Measurements from ENCODE around the gene RPL10.
A peak's percentile ranks its signal among the peaks of the same experiment; 100 is the strongest.

RPL10 gene

DNA sequence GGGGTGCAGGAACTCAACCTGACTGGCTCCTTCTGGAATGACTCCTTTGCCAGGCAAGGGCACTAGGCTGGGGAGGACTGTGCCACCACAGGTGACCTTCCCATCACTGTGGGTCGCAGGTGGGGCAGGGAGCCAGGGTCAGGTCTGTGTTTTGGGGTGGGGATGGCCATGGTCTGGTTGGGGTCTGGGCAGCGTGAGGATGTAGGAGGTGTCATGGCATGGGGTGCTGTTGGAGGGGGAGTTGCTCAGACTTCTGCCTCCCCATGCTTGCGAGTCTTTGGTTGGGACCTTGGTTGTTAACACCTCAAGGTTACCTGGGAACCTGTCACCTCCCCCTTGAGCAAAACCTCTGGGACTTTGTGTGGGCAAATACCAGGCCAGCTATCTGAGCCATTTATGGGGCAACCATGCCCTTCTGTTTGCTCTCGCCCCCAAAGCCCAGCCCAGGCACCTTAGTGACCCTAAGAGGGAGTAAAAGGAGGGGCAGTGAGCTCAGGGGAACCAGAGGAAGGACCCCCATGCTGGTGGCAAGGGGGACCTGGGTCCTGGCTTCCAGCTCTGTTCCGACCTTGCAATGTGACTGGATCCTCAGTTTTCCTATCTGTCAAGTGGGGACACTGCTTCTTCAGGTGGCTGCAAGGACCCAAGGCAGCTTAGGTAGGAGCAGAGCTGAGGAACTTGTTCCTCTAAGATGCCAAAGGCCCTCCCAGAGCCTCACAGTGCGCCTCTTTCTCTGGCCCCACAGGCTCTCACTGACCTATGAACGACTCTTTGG, 36.4 kb downstream of the RPL10 start:
- no peak overlapping the region for H3K27ac ChIP-seq
- no peak for TF ChIP-seq Cebpa-rat (IDR thresholded peaks at IDR 0.05)
- peak overlapping the region in 1 of 11 experiments; percentile 7; a peak in 1 of 22 replicates for H3K4me2 ChIP-seq
- H3K4me3 ChIP-seq = no peak overlapping the region
- H3K9ac ChIP-seq = no peak overlapping the region
- peaks cover 3 to 55% (median 31%) of the 10 kb centered on the region in 11 experiments; a peak in 16 of 22 replicates for H3K27me3 ChIP-seq
- H3K36me3 ChIP-seq = peaks cover 13 to 56% (median 46%) of the 10 kb centered on the region in 11 experiments; a peak in 21 of 22 replicates
- peaks cover 0 to 25% (median 12%) of the 10 kb centered on the region in 11 experiments; a peak in 12 of 22 replicates for H3K9me3 ChIP-seq (replicated peaks in 1 of 11)
- peaks cover 27 to 61% (median 46%) of the 10 kb centered on the region in 10 experiments for H3K4me1 ChIP-seq
- H4K20me1 ChIP-seq = peaks cover 5 to 71% (median 41%) of the 10 kb centered on the region in 11 experiments; a peak in 19 of 22 replicates

DNA sequence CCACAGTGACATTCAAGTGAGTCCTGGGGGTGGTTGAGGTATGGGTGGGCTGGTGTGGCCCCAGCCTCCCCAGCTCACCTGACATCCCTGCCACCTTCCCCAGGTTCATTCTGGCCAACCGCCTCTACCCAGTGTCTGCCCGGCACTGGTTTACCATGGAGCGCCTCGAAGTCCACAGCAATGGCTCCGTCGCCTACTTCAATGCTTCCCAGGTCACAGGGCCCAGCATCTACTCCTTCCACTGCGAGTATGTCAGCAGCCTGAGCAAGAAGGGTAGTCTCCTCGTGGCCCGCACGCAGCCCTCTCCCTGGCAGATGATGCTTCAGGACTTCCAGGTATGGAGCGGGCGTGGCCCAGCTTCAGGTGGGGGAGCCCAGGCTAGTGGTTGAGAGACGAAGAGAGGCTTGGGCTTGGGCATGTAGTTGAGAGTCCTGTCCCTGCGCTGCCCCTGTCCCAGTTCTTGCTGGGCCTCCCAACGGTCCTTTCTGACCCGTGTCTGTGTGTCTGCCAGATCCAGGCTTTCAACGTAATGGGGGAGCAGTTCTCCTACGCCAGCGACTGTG, 37.1 kb downstream of the RPL10 start:
- H3K4me1 ChIP-seq = peaks cover 23 to 54% (median 39%) of the 10 kb centered on the region in 10 experiments
- peaks cover 3 to 55% (median 31%) of the 10 kb centered on the region in 11 experiments; a peak in 16 of 22 replicates for H3K27me3 ChIP-seq
- H3K4me2 ChIP-seq = no peak overlapping the region

DNA sequence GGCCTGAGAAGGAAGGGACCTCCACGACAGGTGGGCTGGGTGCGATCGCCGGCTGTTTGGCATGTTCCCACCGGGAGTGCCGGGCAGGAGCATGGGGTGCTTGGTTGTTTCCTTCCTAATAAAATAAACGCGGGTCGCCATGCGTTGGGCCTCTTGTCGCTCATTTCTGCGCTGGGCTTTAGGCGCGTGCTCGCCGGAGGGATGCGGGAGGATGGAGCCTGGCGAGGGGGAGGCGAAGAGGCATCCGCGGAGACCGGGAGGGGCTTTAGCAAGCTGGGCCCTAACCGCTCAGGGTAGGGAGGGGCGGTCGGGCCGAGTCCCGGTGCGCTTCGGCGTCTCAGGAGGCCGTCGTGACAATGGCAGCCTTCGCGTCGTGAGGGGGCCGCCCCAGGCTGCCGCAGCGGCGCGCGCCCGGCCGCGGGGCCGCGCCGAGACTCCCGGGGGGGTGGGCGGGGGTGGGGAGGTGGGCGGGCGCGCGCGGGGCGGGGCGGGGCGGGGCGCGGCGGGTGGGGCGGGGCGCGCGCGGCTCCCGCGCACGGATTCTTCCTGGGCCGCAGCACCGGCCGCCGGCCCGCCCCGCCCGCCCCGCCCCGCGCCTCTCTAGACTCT, 38.3 kb downstream of the RPL10 start:
- Histone ChIP-seq H3K4me2 (peak overlapping the region; percentile 51 to 83 (median 70)), H3K9ac (peak overlapping the region; percentile 79 to 89 (median 84))

More for the DNA sequence above, 37.1 kb downstream of the RPL10 start:
- Histone ChIP-seq H3K9ac (no peak overlapping the region), H4K20me1 (peaks cover 5 to 77% (median 46%) of the 10 kb centered on the region in 11 experiments; a peak in 19 of 22 replicates), H3K9me3 (replicated peaks in 1 of 11) (peaks cover 0 to 25% (median 12%) of the 10 kb centered on the region in 11 experiments; a peak in 12 of 22 replicates), H3K36me3 (peaks cover 15 to 63% (median 47%) of the 10 kb centered on the region in 11 experiments; a peak in 21 of 22 replicates), H3K4me3 (no peak overlapping the region), H3K27ac (no peak overlapping the region)
- no peak for TF ChIP-seq Cebpa-rat (IDR thresholded peaks at IDR 0.05)

DNA sequence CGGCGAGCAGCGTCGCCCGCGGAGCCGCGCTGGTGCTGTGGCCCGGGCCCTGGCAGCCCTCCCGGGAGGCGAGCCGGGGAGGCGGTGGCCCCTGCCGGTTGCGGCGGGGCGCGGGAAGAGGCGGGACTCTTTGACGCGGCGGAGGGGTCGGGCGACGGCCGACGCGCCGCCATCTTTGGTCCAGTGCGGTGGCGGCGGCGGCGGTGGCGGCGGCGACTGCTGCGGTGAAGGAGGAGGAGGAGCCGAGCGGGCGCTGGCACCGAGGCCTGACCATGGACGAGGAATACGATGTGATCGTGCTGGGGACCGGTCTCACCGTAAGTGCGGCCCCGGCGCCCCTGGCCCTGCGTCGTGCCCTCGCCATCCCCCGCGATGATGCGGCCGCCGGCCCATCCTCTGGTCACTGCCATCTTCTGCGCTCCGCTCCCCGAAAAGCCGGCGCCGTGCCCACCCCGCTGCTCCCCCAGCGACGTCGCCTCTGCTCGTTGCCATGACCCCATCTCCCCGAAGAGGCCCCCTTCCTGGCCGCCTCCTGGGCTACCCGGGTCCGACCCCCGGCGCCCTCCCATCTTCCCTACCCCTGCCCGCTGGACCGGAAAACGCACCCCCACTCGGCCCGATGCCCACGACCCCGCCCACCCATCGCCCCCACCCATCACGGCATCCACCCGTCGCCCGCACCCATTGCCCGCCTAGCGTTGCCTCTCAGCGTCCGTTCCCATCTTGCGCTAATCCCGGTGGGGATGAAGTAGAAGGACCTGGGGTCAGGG, 39.0 kb downstream of the RPL10 start, which contains the start of gene GDI1:
GDI1 (plus strand) TSS at position 172 of the 770 bp plus-strand sequence; CDS start at position 273, 101 bp downstream.
- H3K4me1 ChIP-seq = peaks cover 13 to 40% (median 22%) of the 10 kb centered on the region in 10 experiments; a peak in 19 of 20 replicates
- H3K9me3 ChIP-seq (replicated peaks in 1 of 11) = peaks cover 0 to 29% (median 12%) of the 10 kb centered on the region in 11 experiments; a peak in 12 of 22 replicates
- peak within 1 kb of the TSS; percentile 66 to 83 (median 77) for H3K4me3 ChIP-seq
- H3K27me3 ChIP-seq = peaks cover 3 to 51% (median 33%) of the 10 kb centered on the region in 11 experiments; a peak in 16 of 22 replicates
- H3K4me2 ChIP-seq = peak within 1 kb of the TSS; percentile 79 to 90 (median 86)
- no peak for TF ChIP-seq Cebpa-rat (IDR thresholded peaks at IDR 0.05)
- H4K20me1 ChIP-seq = peaks cover 5 to 81% (median 52%) of the 10 kb centered on the region in 11 experiments; a peak in 20 of 22 replicates
- H3K36me3 ChIP-seq = peaks cover 20 to 74% (median 56%) of the 10 kb centered on the region in 11 experiments; a peak in 21 of 22 replicates
- H3K9ac ChIP-seq = peak within 1 kb of the TSS; percentile 79 to 89 (median 84)
- H3K27ac ChIP-seq = peak within 1 kb of the TSS; percentile 73 to 90 (median 86); a peak in 21 of 22 replicates

More for the DNA sequence above, 38.3 kb downstream of the RPL10 start:
- TF ChIP-seq Cebpa-rat (IDR thresholded peaks at IDR 0.05) = no peak
- Histone ChIP-seq H3K27me3 (peaks cover 3 to 50% (median 31%) of the 10 kb centered on the region in 11 experiments; a peak in 16 of 22 replicates), H3K4me3 (peak overlapping the region; percentile 66 to 83 (median 77)), H4K20me1 (peaks cover 5 to 81% (median 52%) of the 10 kb centered on the region in 11 experiments; a peak in 20 of 22 replicates), H3K27ac (peak overlapping the region; percentile 73 to 90 (median 86); a peak in 21 of 22 replicates), H3K9me3 (replicated peaks in 1 of 11) (peaks cover 0 to 29% (median 12%) of the 10 kb centered on the region in 11 experiments; a peak in 12 of 22 replicates), H3K36me3 (peaks cover 22 to 73% (median 54%) of the 10 kb centered on the region in 11 experiments; a peak in 21 of 22 replicates), H3K4me1 (peaks cover 13 to 47% (median 27%) of the 10 kb centered on the region in 10 experiments; a peak in 19 of 20 replicates)

DNA sequence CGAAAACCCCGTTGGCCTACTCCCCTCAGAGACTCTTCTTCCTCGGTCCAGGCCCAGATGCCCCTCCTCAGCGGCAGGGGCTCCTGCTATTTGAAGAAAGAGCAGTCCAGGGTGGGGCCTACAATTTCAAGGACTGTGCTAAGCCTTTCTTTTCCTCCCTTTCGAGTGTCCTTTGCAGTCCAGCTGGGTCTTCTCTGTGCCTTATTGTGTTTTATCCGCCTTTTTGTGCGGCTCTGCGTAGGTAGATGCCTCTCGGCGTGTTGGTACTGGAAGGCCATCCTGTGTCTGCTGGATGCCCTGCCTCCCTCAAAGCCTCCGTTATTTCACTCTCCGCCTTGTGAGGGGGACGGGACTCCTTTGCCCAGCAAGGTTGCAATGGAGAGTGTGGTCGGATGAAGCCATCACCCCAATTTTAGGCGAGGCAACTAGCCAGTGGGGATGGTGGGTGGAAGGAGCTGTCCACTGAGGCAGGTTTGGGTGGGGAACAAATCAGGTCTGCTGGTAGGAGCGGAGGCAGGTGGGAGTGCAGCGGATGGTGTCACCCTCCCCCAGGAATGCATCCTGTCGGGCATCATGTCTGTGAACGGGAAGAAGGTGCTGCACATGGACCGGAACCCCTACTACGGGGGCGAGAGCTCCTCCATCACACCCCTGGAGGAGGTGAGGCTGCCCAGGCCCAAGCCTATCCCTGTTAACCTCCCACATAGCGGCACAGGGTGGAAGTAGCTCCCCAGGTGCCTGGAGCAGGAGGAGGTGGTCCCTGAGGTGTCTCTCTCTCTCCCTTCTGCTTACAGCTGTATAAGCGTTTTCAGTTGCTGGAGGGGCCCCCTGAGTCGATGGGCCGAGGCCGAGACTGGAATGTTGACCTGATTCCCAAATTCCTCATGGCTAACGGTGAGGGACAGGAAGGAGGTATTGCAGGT, 40.1 kb downstream of the RPL10 start:
- H3K36me3 ChIP-seq = peaks cover 22 to 70% (median 48%) of the 10 kb centered on the region in 11 experiments; a peak in 20 of 22 replicates
- peaks cover 0 to 30% (median 12%) of the 10 kb centered on the region in 11 experiments; a peak in 12 of 22 replicates for H3K9me3 ChIP-seq (replicated peaks in 1 of 11)
- H3K4me2 ChIP-seq = peak overlapping the region; percentile 79 to 90 (median 86)
- H3K27ac ChIP-seq = peak overlapping the region in 7 of 11 experiments; percentile 22 to 89 (median 55); a peak in 12 of 22 replicates
- peaks cover 13 to 29% (median 20%) of the 10 kb centered on the region in 10 experiments; a peak in 18 of 20 replicates for H3K4me1 ChIP-seq
- H3K9ac ChIP-seq = peak overlapping the region; percentile 73 to 89 (median 82)
- H3K4me3 ChIP-seq = peak overlapping the region; percentile 66 to 83 (median 77)
- no peak for TF ChIP-seq Cebpa-rat (IDR thresholded peaks at IDR 0.05)
- peaks cover 3 to 51% (median 23%) of the 10 kb centered on the region in 11 experiments; a peak in 16 of 22 replicates for H3K27me3 ChIP-seq
- peaks cover 5 to 79% (median 49%) of the 10 kb centered on the region in 11 experiments; a peak in 20 of 22 replicates for H4K20me1 ChIP-seq

DNA sequence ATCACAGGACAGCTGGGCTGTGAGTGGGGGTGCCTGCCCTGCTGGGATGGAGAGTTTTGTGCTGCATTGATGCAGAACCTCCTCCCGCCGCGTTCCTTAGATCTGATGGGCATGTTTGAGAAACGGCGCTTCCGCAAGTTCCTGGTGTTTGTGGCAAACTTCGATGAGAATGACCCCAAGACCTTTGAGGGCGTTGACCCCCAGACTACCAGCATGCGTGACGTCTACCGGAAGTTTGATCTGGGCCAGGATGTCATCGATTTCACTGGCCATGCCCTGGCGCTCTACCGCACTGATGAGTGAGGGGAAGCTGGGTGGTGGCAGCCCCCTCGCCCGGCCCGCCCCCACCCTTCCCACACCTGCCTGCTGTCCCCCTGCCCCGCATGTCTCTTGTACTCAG, 41.7 kb downstream of the RPL10 start:
- Histone ChIP-seq H3K4me2 (no peak overlapping the region), H3K9me3 (replicated peaks in 1 of 11) (peaks cover 0 to 33% (median 12%) of the 10 kb centered on the region in 11 experiments; a peak in 12 of 22 replicates), H3K27me3 (peaks cover 0 to 44% (median 16%) of the 10 kb centered on the region in 11 experiments; a peak in 15 of 22 replicates), H3K27ac (no peak overlapping the region), H3K36me3 (peaks cover 14 to 54% (median 33%) of the 10 kb centered on the region in 11 experiments; a peak in 18 of 22 replicates), H4K20me1 (peaks cover 0 to 69% (median 43%) of the 10 kb centered on the region in 11 experiments; a peak in 19 of 22 replicates), H3K4me1 (peaks cover 19 to 36% (median 28%) of the 10 kb centered on the region in 10 experiments; a peak in 18 of 20 replicates), H3K4me3 (no peak overlapping the region), H3K9ac (no peak overlapping the region)
- no peak for TF ChIP-seq Cebpa-rat (IDR thresholded peaks at IDR 0.05)
